Vagina (tissue), 2 donors: ENCODE data around the gene CFAP74. TPM values are rescaled to one million over a fixed set of nuclear protein-coding genes. Genes with fewer than 3 reads are reported as not detected.

Experiments
- DNase-seq, 2 donors: peaks; one replicate each; pipeline ENCODE4 v3.0.0-alpha.2; 2017; ENCODE audit errors: extremely low spot score in 2 of 2
- H3K27ac ChIP-seq: fragments of 200-600 bp; sonication (generic); one replicate; pipeline ENCODE4 v1.5.1; 2019
- H3K27me3 ChIP-seq: fragments of 200-600 bp; sonication (generic); one replicate; pipeline ENCODE4 v1.5.1; 2019
- H3K36me3 ChIP-seq, 2 donors: fragments of 200-600 bp; sonication (generic); one replicate each; pipeline ENCODE4 v1.5.1; 2017 to 2019
- H3K4me1 ChIP-seq: fragments of 200-600 bp; sonication (generic); one replicate; pipeline ENCODE4 v1.5.1; 2019
- H3K4me3 ChIP-seq, 2 donors: fragments of 200-600 bp; sonication (generic); 1 replicate in 1 of 2; 2 replicates in 1 of 2; pipeline ENCODE4 v1.5.1; 2016 to 2019
- H3K9me3 ChIP-seq: fragments of 200-600 bp; sonication (generic); one replicate; pipeline ENCODE4 v1.5.1; 2019
- CTCF ChIP-seq, 3 experiments: fragments of 450-650 bp in 2 of 3; fragments of 200-600 bp in 1 of 3; sonication (generic) in 1 of 3; IDR thresholded peaks; one replicate each; pipeline ENCODE4 v1.5.1; 2017 to 2019; ENCODE audit warnings: antibody characterized with exemption in 3 of 3, mild to moderate bottlenecking in 2 of 3, moderate library complexity in 2 of 3
- POLR2A ChIP-seq, 2 donors: fragments of 450-650 bp; IDR thresholded peaks; one replicate each; pipeline ENCODE4 v1.6.1; 2017; ENCODE audit warnings: antibody characterized with exemption in 2 of 2, mild to moderate bottlenecking in 2 of 2, moderate library complexity in 2 of 2
- POLR2AphosphoS5 ChIP-seq, 2 donors: sonication (generic); formaldehyde crosslinking; IDR thresholded peaks; one replicate each; pipeline ENCODE4 v1.9.0; 2017; ENCODE audit warnings: antibody characterized with exemption in 2 of 2, mild to moderate bottlenecking in 2 of 2, low read depth in 1 of 2; ENCODE audit not compliant: insufficient read depth in 1 of 2
- intact Hi-C: fragments of 100-400 bp; cut with DNase I; formaldehyde crosslinking; loops from one replicate; pipeline ENCODE4 v1.15.1; 2023
- total RNA-seq: library from RNA; depleted of rRNA; stranded (reverse); fragments of >200 nt; gene quantifications from one replicate; pipeline ENCODE4 v1.2.3, GENCODE V29; 2016

The CFAP74 gene
- total RNA-seq, 1 donor from 2014 or later = not detected

GRCh38 chr1:1948783-1949182 lies 54.8 kb downstream of the CFAP74 start:
- H3K27ac ChIP-seq = no peak overlapping the region
- H3K9me3 ChIP-seq = no peaks in the 10 kb centered on the region
- H3K36me3 ChIP-seq = no peaks in the 10 kb centered on the region
- H3K27me3 ChIP-seq = no peaks in the 10 kb centered on the region
- H3K4me1 ChIP-seq = peaks cover 16% of the 10 kb centered on the region
- no peak for DNase-seq
- no peak for TF ChIP-seq POLR2A (IDR thresholded peaks at IDR 0.05)
- TF ChIP-seq POLR2AphosphoS5 (IDR thresholded peaks at IDR 0.05; ENCODE audit: insufficient read depth in 1 of 2, low read depth in 1 of 2) = no peak
- no peak for TF ChIP-seq CTCF (IDR thresholded peaks at IDR 0.05)
- intact Hi-C loops = loop anchor here (5.0 kb wide), 1 partner anchor 94 kb away; no protein-coding TSS in a partner anchor
- H3K4me3 ChIP-seq = no peak overlapping the region

- Histone ChIP-seq H3K4me1 (peaks cover 17% of the 10 kb centered on the region), H3K36me3 (no peaks in the 10 kb centered on the region), H3K9me3 (no peaks in the 10 kb centered on the region), H3K4me3 (no peak overlapping the region), H3K27ac (no peak overlapping the region), H3K27me3 (no peaks in the 10 kb centered on the region)
- intact Hi-C loops = loop anchor here (5.0 kb wide), 1 partner anchor 95 kb away; no protein-coding TSS in a partner anchor
- TF ChIP-seq POLR2A (IDR thresholded peaks at IDR 0.05) = no peak
- no peak for TF ChIP-seq CTCF (IDR thresholded peaks at IDR 0.05)
- TF ChIP-seq POLR2AphosphoS5 (IDR thresholded peaks at IDR 0.05; ENCODE audit: insufficient read depth in 1 of 2, low read depth in 1 of 2) = no peak
- DNase-seq = no peak
Measured at GRCh38 chr1:1947493-1947892, 56.1 kb downstream of the CFAP74 start.

GRCh38 chr1:1946540-1946939 lies 57.0 kb downstream of the CFAP74 start:
- TF ChIP-seq CTCF (IDR thresholded peaks at IDR 0.05) = no peak
- no peak for TF ChIP-seq POLR2AphosphoS5 (IDR thresholded peaks at IDR 0.05; ENCODE audit: insufficient read depth in 1 of 2, low read depth in 1 of 2)
- no peak for TF ChIP-seq POLR2A (IDR thresholded peaks at IDR 0.05)
- Histone ChIP-seq H3K4me3 (no peak overlapping the region), H3K36me3 (no peaks in the 10 kb centered on the region), H3K9me3 (no peaks in the 10 kb centered on the region), H3K4me1 (peaks cover 17% of the 10 kb centered on the region), H3K27me3 (no peaks in the 10 kb centered on the region), H3K27ac (no peak overlapping the region)
- DNase-seq = no peak
- intact Hi-C loops = loop anchor here (5.0 kb wide), 1 partner anchor 96 kb away; no protein-coding TSS in a partner anchor

- intact Hi-C loops = loop anchor here (5.0 kb wide), 1 partner anchor 96 kb away; no protein-coding TSS in a partner anchor
- no peak overlapping the region for H3K27ac ChIP-seq
- H3K4me1 ChIP-seq = peaks cover 17% of the 10 kb centered on the region
- no peaks in the 10 kb centered on the region for H3K36me3 ChIP-seq
- no peak for TF ChIP-seq CTCF (IDR thresholded peaks at IDR 0.05)
- no peak overlapping the region for H3K4me3 ChIP-seq
- no peaks in the 10 kb centered on the region for H3K27me3 ChIP-seq
- DNase-seq = no peak
- no peaks in the 10 kb centered on the region for H3K9me3 ChIP-seq
Measured at GRCh38 chr1:1945782-1946393, 57.7 kb downstream of the CFAP74 start.

GRCh38 chr1:1943834-1944570 lies 59.6 kb downstream of the CFAP74 start:
- H3K4me1 ChIP-seq = peaks cover 17% of the 10 kb centered on the region
- intact Hi-C loops = no loop called here
- DNase-seq = no peak
- no peak overlapping the region for H3K27ac ChIP-seq
- no peak overlapping the region for H3K4me3 ChIP-seq
- H3K9me3 ChIP-seq = no peaks in the 10 kb centered on the region
- no peaks in the 10 kb centered on the region for H3K27me3 ChIP-seq
- no peaks in the 10 kb centered on the region for H3K36me3 ChIP-seq
- TF ChIP-seq POLR2A (IDR thresholded peaks at IDR 0.05) (no peak), CTCF (IDR thresholded peaks at IDR 0.05) (peak; percentile 30 to 77 (median 71)), POLR2AphosphoS5 (IDR thresholded peaks at IDR 0.05; ENCODE audit: insufficient read depth in 1 of 2, low read depth in 1 of 2) (no peak)
